NOMO-1 (cell line): ENCODE data around the gene TTC39C.
"Not testable (repeated sequence)": the region's sequence is repeated elsewhere in the genome, so short reads cannot be mapped to it uniquely, and the experiment has no call there.

Experiments
- DNase-seq, 2 experiments: peaks; one replicate each; lab custom pipeline; 2025; ENCODE audit not compliant: unreplicated experiment in 2 of 2; lab: John Stamatoyannopoulos, UW

TTC39C gene

GRCh38 chr18:24051031-24051947 is 36.7 kb downstream of the TTC39C start:
- no peak for DNase-seq

- DNase-seq: no peak
These were observed 37.5 kb downstream of the TTC39C start for GRCh38 chr18:24052053-24052452.

- DNase-seq: no peak
These were observed 38.7 kb downstream of the TTC39C start for GRCh38 chr18:24053211-24053610.

GRCh38 chr18:24054130-24054529 is 39.6 kb downstream of the TTC39C start:
- DNase-seq: no peak

GRCh38 chr18:24055009-24055804 is 40.7 kb downstream of the TTC39C start:
- no peak for DNase-seq

- DNase-seq: no peak
These were observed 41.3 kb downstream of the TTC39C start for GRCh38 chr18:24055878-24056277.

GRCh38 chr18:24056506-24056905 is 42.0 kb downstream of the TTC39C start:
- no peak for DNase-seq

GRCh38 chr18:24057804-24058203 is 43.2 kb downstream of the TTC39C start:
- DNase-seq: no peak

- DNase-seq: not testable (repeated sequence)
These were observed 44.8 kb downstream of the TTC39C start for GRCh38 chr18:24059385-24059784.

- no peak for DNase-seq
These were observed 46.1 kb downstream of the TTC39C start for GRCh38 chr18:24060644-24061043.

GRCh38 chr18:24063121-24063731 is 48.7 kb downstream of the TTC39C start:
- DNase-seq: no peak

GRCh38 chr18:24064391-24065100 is 50.0 kb downstream of the TTC39C start:
- DNase-seq: no peak

GRCh38 chr18:24065906-24066305 is 51.4 kb downstream of the TTC39C start:
- no peak for DNase-seq

- peak in 1 of 2 experiments; percentile 21 for DNase-seq
These were observed 54.6 kb downstream of the TTC39C start for GRCh38 chr18:24068945-24069693.

GRCh38 chr18:24071029-24071428 is 56.5 kb downstream of the TTC39C start:
- DNase-seq: no peak

- no peak for DNase-seq
These were observed 57.2 kb downstream of the TTC39C start for GRCh38 chr18:24071779-24072178.

- DNase-seq: no peak
These were observed 58.2 kb downstream of the TTC39C start for GRCh38 chr18:24072743-24073142.

- DNase-seq: no peak
These were observed 59.2 kb downstream of the TTC39C start for GRCh38 chr18:24073791-24074190.

GRCh38 chr18:24074757-24075156 is 60.2 kb downstream of the TTC39C start:
- DNase-seq: not testable (repeated sequence)
